HG03558 (cell line): ENCODE data around the gene EFCAB8.

Experiments
- ATAC-seq: cut with Tn5 transposase; IDR thresholded peaks from one replicate; pipeline ENCODE4 v1.9.1; 2021; ENCODE audit warnings: moderate number of reproducible peaks; ENCODE audit not compliant: unreplicated experiment; ENCODE audit errors: extremely low read depth

EFCAB8 gene

GRCh38 chr20:32980990-32981389 lies 122.3 kb downstream of the EFCAB8 start:
- no peak for ATAC-seq

- ATAC-seq = no peak
Observed at GRCh38 chr20:32982617-32983458, 124.1 kb downstream of the EFCAB8 start.

GRCh38 chr20:32983459-32984112 lies 124.9 kb downstream of the EFCAB8 start:
- no peak for ATAC-seq

- no peak for ATAC-seq
Observed at GRCh38 chr20:32984196-32984595, 125.5 kb downstream of the EFCAB8 start.

- no peak for ATAC-seq
Observed at GRCh38 chr20:32984631-32985354, 126.1 kb downstream of the EFCAB8 start.

GRCh38 chr20:32985596-32985995 lies 126.9 kb downstream of the EFCAB8 start:
- ATAC-seq = no peak

GRCh38 chr20:32986331-32986966 lies 127.7 kb downstream of the EFCAB8 start:
- ATAC-seq = no peak

GRCh38 chr20:32987044-32987825 lies 128.5 kb downstream of the EFCAB8 start:
- no peak for ATAC-seq

- no peak for ATAC-seq
Observed at GRCh38 chr20:32988008-32988407, 129.3 kb downstream of the EFCAB8 start.

- no peak for ATAC-seq
Observed at GRCh38 chr20:32989507-32990283, 131.0 kb downstream of the EFCAB8 start.

- ATAC-seq = no peak
Observed at GRCh38 chr20:32990426-32990825, 131.7 kb downstream of the EFCAB8 start.

- ATAC-seq = no peak
Observed at GRCh38 chr20:32991383-32991782, 132.7 kb downstream of the EFCAB8 start.

GRCh38 chr20:32991792-32992641 lies 133.3 kb downstream of the EFCAB8 start:
- ATAC-seq = no peak

GRCh38 chr20:32993496-32994050 lies 134.8 kb downstream of the EFCAB8 start:
- ATAC-seq = no peak

GRCh38 chr20:32995802-32996201 lies 137.1 kb downstream of the EFCAB8 start:
- no peak for ATAC-seq

GRCh38 chr20:32997431-32997830 lies 138.7 kb downstream of the EFCAB8 start:
- ATAC-seq = no peak

GRCh38 chr20:32999603-33000250 lies 141.0 kb downstream of the EFCAB8 start:
- ATAC-seq = no peak
